Measurements from ENCODE around the gene KRT31. TPM values are rescaled to one million over a fixed set of nuclear protein-coding genes. Genes with fewer than 3 reads are reported as not detected.
A peak's percentile ranks its signal among the peaks of the same experiment; 100 is the strongest.

Gene KRT31
- polyA plus RNA-seq, 3 donors, result not detected

DNA sequence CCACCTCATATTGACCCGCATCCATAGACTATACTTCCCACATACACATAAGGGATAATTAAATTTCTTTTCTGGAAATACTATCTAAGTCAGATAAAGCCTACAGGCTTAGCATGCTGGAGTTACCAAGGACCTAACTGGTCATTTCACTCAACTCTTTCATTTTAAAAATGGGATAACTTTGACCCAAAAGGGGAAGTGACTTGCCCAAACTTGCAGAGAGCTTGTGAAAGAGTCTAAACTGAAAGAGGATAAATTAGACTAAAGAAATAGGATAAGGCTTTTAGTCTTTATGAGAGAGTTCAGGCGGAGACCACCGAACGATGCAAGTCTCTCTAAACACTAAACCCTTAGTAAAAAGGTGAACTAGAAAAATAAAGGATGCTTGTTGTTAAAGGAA is 42.9 kb downstream of the KRT31 start:
- Histone ChIP-seq H4K20me1 (ENCODE audit: insufficient read depth, low read length) (no peaks in the 10 kb centered on the region), H3K4me2 (replicated peaks; ENCODE audit: extremely low read depth, low read length, poor library complexity, severe bottlenecking) (no peak overlapping the region), H3K79me2 (ENCODE audit: insufficient read depth, low read length) (no peaks in the 10 kb centered on the region), H3K36me3 (replicated peaks in 1 of 2; ENCODE audit: control insufficient read depth in 1 of 2, insufficient read depth in 2 of 2, low read length in 2 of 2) (no peaks in the 10 kb centered on the region), H3K9me3 (replicated peaks in 1 of 2; ENCODE audit: control insufficient read depth in 1 of 2, insufficient read depth in 1 of 2, low read length in 2 of 2) (no peaks in the 10 kb centered on the region), H3K27ac (ENCODE audit: low read depth in 1 of 2, low read length in 2 of 2) (no peak overlapping the region), H3K9ac (ENCODE audit: insufficient read depth, low read length, poor library complexity, severe bottlenecking) (no peak overlapping the region), H3K4me3 (replicated peaks in 1 of 3; ENCODE audit: low read depth in 2 of 3, low read length in 3 of 3) (no peak overlapping the region), H2AFZ (ENCODE audit: insufficient read depth, low read depth, low read length, poor library complexity, severe bottlenecking) (no peak overlapping the region), H3K27me3 (ENCODE audit: control insufficient read depth in 2 of 2, insufficient read depth in 2 of 2, low read length in 2 of 2) (peaks cover 0 to 5% of the 10 kb centered on the region in 2 donors), H3K4me1 (ENCODE audit: control insufficient read depth in 1 of 2, insufficient read depth in 2 of 2, low read length in 2 of 2) (peaks cover 0 to 5% of the 10 kb centered on the region in 2 donors)
- H3K27me3 Mint-ChIP-seq (ENCODE audit: low read depth in 3 of 3), result peaks cover 3 to 5% (median 3%) of the 10 kb centered on the region in 3 donors
- peaks cover 6% of the 10 kb centered on the region for H3K4me1 Mint-ChIP-seq
- intact Hi-C loops (cut with micrococcal nuclease), result no loop called here
- peak in 1 of 3 donors; percentile 8 for DNase-seq
- no peak overlapping the region for H3K27ac Mint-ChIP-seq
- WGBS (ENCODE audit: insufficient coverage), result no CpG with 5 or more reads among the region's 4 CpGs
- H3K4me3 Mint-ChIP-seq, result no peak overlapping the region
- H3K36me3 Mint-ChIP-seq, result no peaks in the 10 kb centered on the region
- H3K9me3 Mint-ChIP-seq, result peaks cover 0 to 5% (median 0%) of the 10 kb centered on the region in 7 donors
- TF ChIP-seq CTCF (IDR thresholded peaks at IDR 0.05), result no peak

- no peaks in the 10 kb centered on the region for H3K36me3 Mint-ChIP-seq
- no peak for DNase-seq
- no peaks in the 10 kb centered on the region for H4K20me1 ChIP-seq (ENCODE audit: insufficient read depth, low read length)
- no peak overlapping the region for H2AFZ ChIP-seq (ENCODE audit: insufficient read depth, low read depth, low read length, poor library complexity, severe bottlenecking)
- H3K27ac ChIP-seq (ENCODE audit: low read depth in 1 of 2, low read length in 2 of 2), result no peak overlapping the region
- H3K27me3 ChIP-seq (ENCODE audit: control insufficient read depth in 2 of 2, insufficient read depth in 2 of 2, low read length in 2 of 2), result peaks cover 0 to 5% of the 10 kb centered on the region in 2 donors
- H3K27me3 Mint-ChIP-seq (ENCODE audit: low read depth in 3 of 3), result peaks cover 3 to 6% (median 3%) of the 10 kb centered on the region in 3 donors
- no peak overlapping the region for H3K4me2 ChIP-seq (replicated peaks; ENCODE audit: extremely low read depth, low read length, poor library complexity, severe bottlenecking)
- intact Hi-C loops (cut with micrococcal nuclease), result no loop called here
- peaks cover 0 to 5% of the 10 kb centered on the region in 2 donors for H3K4me1 ChIP-seq (ENCODE audit: control insufficient read depth in 1 of 2, insufficient read depth in 2 of 2, low read length in 2 of 2)
- no peak for TF ChIP-seq CTCF (IDR thresholded peaks at IDR 0.05)
- H3K4me3 Mint-ChIP-seq, result no peak overlapping the region
- H3K36me3 ChIP-seq (replicated peaks in 1 of 2; ENCODE audit: control insufficient read depth in 1 of 2, insufficient read depth in 2 of 2, low read length in 2 of 2), result no peaks in the 10 kb centered on the region
- no peak overlapping the region for H3K27ac Mint-ChIP-seq
- peaks cover 0 to 5% (median 0%) of the 10 kb centered on the region in 7 donors for H3K9me3 Mint-ChIP-seq
- 78% methylated on average over 1 of the region's 7 CpGs for WGBS (ENCODE audit: insufficient coverage)
- no peak overlapping the region for H3K9ac ChIP-seq (ENCODE audit: insufficient read depth, low read length, poor library complexity, severe bottlenecking)
- H3K4me1 Mint-ChIP-seq, result peaks cover 6% of the 10 kb centered on the region
- no peaks in the 10 kb centered on the region for H3K79me2 ChIP-seq (ENCODE audit: insufficient read depth, low read length)
- no peak overlapping the region for H3K4me3 ChIP-seq (replicated peaks in 1 of 3; ENCODE audit: low read depth in 2 of 3, low read length in 3 of 3)
- H3K9me3 ChIP-seq (replicated peaks in 1 of 2; ENCODE audit: control insufficient read depth in 1 of 2, insufficient read depth in 1 of 2, low read length in 2 of 2), result no peaks in the 10 kb centered on the region
Measured at GRCh38 chr17:41352597-41353366, 44.6 kb downstream of the KRT31 start.
